ENCODE data around the gene MEGF8. TPM values are rescaled to one million over a fixed set of nuclear protein-coding genes. Genes with fewer than 3 reads are reported as not detected.

The MEGF8 gene
- polyA plus RNA-seq, 3 donors, result 36.3 to 37.9 (median 36.7) TPM

- DNase-seq (ENCODE audit: low read depth in 3 of 3, low spot score in 2 of 3), result no peak
Measured at GRCh38 chr19:42351079-42351735, 25.8 kb downstream of the MEGF8 start.

DNA sequence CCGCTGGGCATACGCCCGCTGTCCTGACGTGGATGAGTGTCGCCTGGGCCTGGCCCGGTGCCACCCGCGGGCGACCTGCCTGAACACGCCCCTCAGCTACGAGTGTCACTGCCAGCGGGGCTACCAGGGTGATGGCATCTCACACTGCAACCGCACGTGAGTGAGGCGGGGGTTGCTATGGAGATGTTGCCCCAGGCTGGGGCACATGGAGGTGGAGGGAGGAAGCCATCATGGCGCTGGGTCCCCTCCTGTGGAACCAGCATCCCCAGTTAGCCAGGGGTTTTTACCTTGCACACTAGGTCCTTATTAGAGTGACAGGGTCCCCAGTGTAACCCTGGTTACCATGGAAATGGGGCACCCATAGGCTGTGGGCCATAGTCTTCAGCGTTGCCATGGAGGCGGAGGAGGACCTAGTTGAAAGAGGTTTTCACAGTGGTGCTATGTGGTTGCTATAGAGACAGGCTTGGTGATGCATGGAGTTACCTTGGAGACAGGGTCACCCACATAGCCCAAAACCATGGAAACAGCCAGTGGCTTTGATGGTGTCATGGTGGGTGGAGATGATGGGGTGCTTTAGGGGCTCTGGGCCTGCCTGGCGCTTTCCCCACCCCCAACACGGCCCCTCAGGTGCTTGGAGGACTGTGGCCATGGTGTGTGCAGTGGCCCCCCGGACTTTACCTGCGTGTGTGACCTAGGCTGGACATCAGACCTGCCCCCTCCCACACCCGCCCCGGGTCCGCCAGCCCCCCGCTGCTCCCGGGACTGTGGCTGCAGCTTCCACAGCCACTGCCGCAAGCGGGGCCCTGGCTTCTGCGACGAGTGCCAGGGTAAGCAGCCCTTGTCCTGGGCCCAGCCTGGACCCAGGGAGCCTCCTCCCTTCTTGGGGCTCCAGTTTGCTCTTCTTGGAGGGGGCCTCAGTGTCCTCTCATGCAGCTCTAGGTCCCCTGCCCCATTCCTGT lies 27.1 kb downstream of the MEGF8 start:
- DNase-seq (ENCODE audit: low read depth in 3 of 3, low spot score in 2 of 3), result peak in 1 of 3 donors; percentile 4

DNA sequence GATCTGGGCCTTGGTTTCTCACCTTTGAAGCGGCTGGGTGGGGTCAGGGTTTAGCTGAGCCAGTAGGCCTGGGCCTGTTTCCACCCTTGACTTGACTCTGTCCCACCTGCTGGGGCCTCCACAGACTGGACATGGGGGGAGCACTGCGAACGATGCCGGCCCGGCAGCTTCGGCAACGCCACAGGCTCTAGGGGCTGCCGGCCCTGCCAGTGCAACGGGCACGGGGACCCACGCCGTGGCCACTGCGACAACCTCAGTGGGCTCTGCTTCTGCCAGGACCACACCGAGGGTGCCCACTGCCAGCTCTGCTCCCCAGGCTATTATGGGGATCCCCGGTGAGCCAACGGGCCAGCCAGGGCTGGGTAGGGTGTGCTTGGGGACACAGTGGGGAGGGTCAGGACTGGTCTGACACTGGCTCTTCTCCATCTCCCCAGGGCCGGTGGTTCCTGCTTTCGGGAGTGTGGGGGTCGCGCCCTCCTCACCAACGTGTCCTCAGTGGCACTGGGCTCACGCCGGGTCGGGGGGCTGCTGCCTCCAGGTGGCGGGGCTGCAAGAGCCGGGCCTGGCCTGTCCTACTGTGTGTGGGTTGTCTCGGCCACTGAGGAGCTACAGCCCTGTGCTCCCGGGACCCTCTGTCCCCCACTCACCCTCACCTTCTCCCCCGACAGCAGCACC lies 28.0 kb downstream of the MEGF8 start:
- DNase-seq (ENCODE audit: low read depth in 3 of 3, low spot score in 2 of 3), result no peak

DNA sequence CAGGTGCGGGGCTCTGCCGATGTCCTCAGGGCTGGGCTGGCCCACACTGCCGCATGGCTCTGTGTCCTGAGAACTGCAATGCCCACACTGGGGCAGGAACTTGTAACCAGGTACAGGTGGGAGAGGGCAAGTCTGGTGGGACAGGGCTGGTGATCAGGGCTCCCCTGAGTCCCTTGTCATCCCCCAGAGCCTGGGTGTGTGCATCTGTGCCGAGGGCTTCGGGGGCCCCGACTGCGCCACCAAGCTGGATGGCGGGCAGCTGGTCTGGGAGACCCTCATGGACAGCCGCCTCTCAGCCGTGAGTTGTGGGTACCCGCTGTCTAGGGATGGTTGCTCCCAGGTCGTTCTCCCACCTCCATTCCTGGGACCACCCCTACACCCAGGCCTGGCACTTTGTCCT lies 30.5 kb downstream of the MEGF8 start:
- no peak for DNase-seq (ENCODE audit: low read depth in 3 of 3, low spot score in 2 of 3)

DNA sequence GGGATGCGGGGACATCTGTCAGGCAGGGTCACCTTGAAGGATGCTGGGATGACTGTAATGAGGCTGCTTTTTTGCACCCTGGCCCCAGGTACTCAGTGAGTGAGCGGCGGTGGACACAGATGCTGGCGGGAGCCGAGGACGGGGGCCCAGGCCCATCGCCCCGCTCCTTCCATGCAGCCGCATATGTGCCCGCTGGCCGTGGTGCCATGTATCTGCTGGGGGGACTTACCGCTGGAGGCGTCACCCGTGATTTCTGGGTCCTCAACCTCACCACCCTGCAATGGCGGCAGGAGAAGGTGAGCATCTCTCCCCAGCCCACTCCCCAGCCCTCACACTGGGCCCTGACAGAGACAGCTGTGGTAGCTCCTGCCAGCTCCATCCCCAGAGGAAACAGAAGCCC lies 31.3 kb downstream of the MEGF8 start:
- DNase-seq (ENCODE audit: low read depth in 3 of 3, low spot score in 2 of 3), result no peak

DNA sequence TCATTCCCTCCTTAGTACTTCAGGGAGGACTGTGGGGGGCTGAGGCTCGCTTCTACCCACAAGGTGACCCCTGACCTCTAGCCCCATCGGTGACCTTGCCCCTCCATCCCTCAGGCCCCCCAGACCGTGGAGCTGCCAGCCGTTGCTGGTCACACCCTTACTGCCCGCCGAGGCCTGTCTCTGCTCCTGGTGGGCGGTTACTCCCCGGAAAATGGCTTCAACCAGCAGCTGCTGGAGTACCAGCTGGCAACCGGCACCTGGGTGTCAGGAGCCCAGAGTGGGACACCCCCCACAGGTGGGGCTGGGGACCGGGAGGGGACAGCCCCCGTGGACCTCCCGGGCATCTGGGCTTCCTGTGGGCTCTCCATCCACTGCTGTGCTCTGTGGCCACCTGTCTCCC lies 31.9 kb downstream of the MEGF8 start:
- no peak for DNase-seq (ENCODE audit: low read depth in 3 of 3, low spot score in 2 of 3)

- no peak for DNase-seq (ENCODE audit: low read depth in 3 of 3, low spot score in 2 of 3)
Measured at GRCh38 chr19:42360787-42361544, 35.5 kb downstream of the MEGF8 start.

GRCh38 chr19:42361545-42361910 lies 36.1 kb downstream of the MEGF8 start:
- no peak for DNase-seq (ENCODE audit: low read depth in 3 of 3, low spot score in 2 of 3)

DNA sequence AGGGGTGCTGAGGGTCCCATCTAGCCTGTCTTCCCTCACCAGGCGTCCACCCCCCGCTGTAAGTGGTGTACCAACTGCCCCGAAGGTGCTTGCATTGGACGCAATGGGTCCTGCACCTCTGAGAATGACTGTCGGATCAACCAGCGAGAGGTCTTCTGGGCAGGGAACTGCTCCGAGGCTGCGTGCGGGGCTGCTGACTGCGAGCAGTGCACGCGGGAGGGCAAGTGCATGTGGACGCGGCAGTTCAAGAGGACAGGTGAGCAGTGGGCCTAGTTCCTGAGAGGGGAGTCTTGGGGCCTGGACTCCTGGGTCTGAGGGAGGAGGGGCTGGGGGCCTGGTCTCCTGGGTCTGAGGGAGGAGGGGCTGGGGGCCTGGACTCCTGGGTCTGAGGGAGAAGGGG lies 36.9 kb downstream of the MEGF8 start:
- DNase-seq (ENCODE audit: low read depth in 3 of 3, low spot score in 2 of 3), result no peak

GRCh38 chr19:42362891-42363440 lies 37.5 kb downstream of the MEGF8 start:
- no peak for DNase-seq (ENCODE audit: low read depth in 3 of 3, low spot score in 2 of 3)

- DNase-seq (ENCODE audit: low read depth in 3 of 3, low spot score in 2 of 3), result no peak
Measured at GRCh38 chr19:42363614-42364346, 38.3 kb downstream of the MEGF8 start.

DNA sequence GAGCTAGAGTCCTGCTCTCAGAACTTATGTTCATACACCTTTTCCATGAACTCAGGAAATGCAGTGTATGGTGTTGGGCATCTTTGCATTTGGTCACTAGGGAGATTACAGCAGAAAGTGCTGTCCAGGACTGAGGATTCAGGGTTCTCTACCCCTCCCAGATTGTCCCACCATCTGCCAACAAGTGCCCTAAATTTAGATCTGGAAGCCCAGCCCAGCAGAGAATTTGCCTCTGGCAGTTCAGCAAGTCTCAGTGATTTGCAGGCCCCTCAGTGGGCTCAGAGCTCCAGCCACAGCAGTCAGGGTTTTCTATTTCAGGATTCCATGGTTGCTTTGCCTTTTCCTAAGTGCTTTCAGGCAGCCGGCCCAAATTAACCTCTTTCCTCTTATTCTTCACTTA lies 41.2 kb downstream of the MEGF8 start:
- DNase-seq (ENCODE audit: low read depth in 3 of 3, low spot score in 2 of 3), result no peak

- DNase-seq (ENCODE audit: low read depth in 3 of 3, low spot score in 2 of 3), result no peak
Measured at GRCh38 chr19:42367929-42368328, 42.5 kb downstream of the MEGF8 start.

DNA sequence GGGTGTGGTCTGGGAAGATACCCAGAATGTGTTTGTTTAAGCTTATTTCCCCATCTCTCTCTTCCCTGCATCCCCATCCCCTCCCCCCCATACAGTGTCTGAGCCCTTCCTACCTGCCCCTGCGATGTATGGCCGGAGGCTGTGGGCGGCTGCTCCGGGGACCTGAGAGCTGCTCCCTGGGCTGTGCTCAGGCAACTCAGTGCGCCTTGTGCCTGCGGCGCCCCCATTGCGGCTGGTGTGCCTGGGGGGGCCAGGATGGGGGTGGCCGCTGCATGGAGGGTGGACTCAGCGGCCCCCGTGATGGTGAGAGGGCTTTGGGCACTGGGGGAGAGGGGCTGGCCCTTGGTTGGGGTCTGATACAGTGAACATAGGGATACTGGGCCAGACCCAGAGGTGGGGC lies 42.9 kb downstream of the MEGF8 start:
- DNase-seq (ENCODE audit: low read depth in 3 of 3, low spot score in 2 of 3), result no peak

- DNase-seq (ENCODE audit: low read depth in 3 of 3, low spot score in 2 of 3), result no peak
Measured at GRCh38 chr19:42368765-42369164, 43.3 kb downstream of the MEGF8 start.

- DNase-seq (ENCODE audit: low read depth in 3 of 3, low spot score in 2 of 3), result no peak
Measured at GRCh38 chr19:42369433-42370067, 44.1 kb downstream of the MEGF8 start.

- no peak for DNase-seq (ENCODE audit: low read depth in 3 of 3, low spot score in 2 of 3)
Measured at GRCh38 chr19:42370068-42370520, 44.7 kb downstream of the MEGF8 start.

- DNase-seq (ENCODE audit: low read depth in 3 of 3, low spot score in 2 of 3), result no peak
Measured at GRCh38 chr19:42370626-42371175, 45.3 kb downstream of the MEGF8 start.

- no peak for DNase-seq (ENCODE audit: low read depth in 3 of 3, low spot score in 2 of 3)
Measured at GRCh38 chr19:42374826-42375376, 49.5 kb downstream of the MEGF8 start.
